HG03196 (cell line): ENCODE results near the gene EVC2.

Experiments used
- ATAC-seq: cut with Tn5 transposase; IDR thresholded peaks from one replicate; pipeline ENCODE4 v1.9.1; 2021; ENCODE audit not compliant: unreplicated experiment

The EVC2 gene

GRCh38 chr4:5568336-5568735 is 140.0 kb downstream of the EVC2 start:
- no peak for ATAC-seq

GRCh38 chr4:5566991-5567390 is 141.4 kb downstream of the EVC2 start:
- no peak for ATAC-seq

- no peak for ATAC-seq
Observed at GRCh38 chr4:5566526-5566925, 141.8 kb downstream of the EVC2 start.

GRCh38 chr4:5563856-5564255 is 144.5 kb downstream of the EVC2 start:
- no peak for ATAC-seq

GRCh38 chr4:5562476-5562875 is 145.9 kb downstream of the EVC2 start:
- ATAC-seq = no peak

GRCh38 chr4:5561286-5561685 is 147.1 kb downstream of the EVC2 start:
- no peak for ATAC-seq

GRCh38 chr4:5558502-5558901 is 149.9 kb downstream of the EVC2 start:
- no peak for ATAC-seq

GRCh38 chr4:5554376-5554775 is 154.0 kb downstream of the EVC2 start:
- ATAC-seq = no peak

- no peak for ATAC-seq
Observed at GRCh38 chr4:5553801-5554200, 154.6 kb downstream of the EVC2 start.

- ATAC-seq = no peak
Observed at GRCh38 chr4:5552451-5552850, 155.9 kb downstream of the EVC2 start.

- ATAC-seq = no peak
Observed at GRCh38 chr4:5547651-5548249, 160.6 kb downstream of the EVC2 start.

GRCh38 chr4:5545271-5545670 is 163.1 kb downstream of the EVC2 start:
- no peak for ATAC-seq

GRCh38 chr4:5544762-5545161 is 163.6 kb downstream of the EVC2 start:
- ATAC-seq = no peak

- ATAC-seq = no peak
Observed at GRCh38 chr4:5543681-5544080, 164.7 kb downstream of the EVC2 start.

- ATAC-seq = no peak
Observed at GRCh38 chr4:5541169-5541568, 167.2 kb downstream of the EVC2 start.

- ATAC-seq = no peak
Observed at GRCh38 chr4:5539584-5539983, 168.8 kb downstream of the EVC2 start.

GRCh38 chr4:5532100-5532499 is 176.3 kb downstream of the EVC2 start:
- ATAC-seq = no peak

- ATAC-seq = no peak
Observed at GRCh38 chr4:5528031-5528436, 180.3 kb downstream of the EVC2 start.

GRCh38 chr4:5527211-5527610 is 181.1 kb downstream of the EVC2 start:
- ATAC-seq = no peak

GRCh38 chr4:5526080-5526846 is 182.1 kb downstream of the EVC2 start:
- no peak for ATAC-seq

- ATAC-seq = no peak
Observed at GRCh38 chr4:5524446-5525299, 183.7 kb downstream of the EVC2 start.

GRCh38 chr4:5517372-5517771 is 191.0 kb downstream of the EVC2 start:
- no peak for ATAC-seq
